Esophagus muscularis mucosa (tissue), 3 donors: Measurements from ENCODE around the gene KIF23.

ENCODE experiments used
- CTCF ChIP-seq, 3 experiments: fragments of 200-600 bp in 2 of 3; fragments of 450-650 bp in 1 of 3; sonication (generic) in 2 of 3; IDR thresholded peaks; one replicate each; pipeline ENCODE4 v1.5.1; 2017 to 2019; ENCODE audit warnings: antibody characterized with exemption in 3 of 3, mild to moderate bottlenecking in 2 of 3, moderate library complexity in 1 of 3
- POLR2A ChIP-seq: fragments of 450-650 bp; IDR thresholded peaks from one replicate; pipeline ENCODE4 v1.6.1; 2017; ENCODE audit warnings: antibody characterized with exemption, moderate library complexity, mild to moderate bottlenecking, low read depth

DNA sequence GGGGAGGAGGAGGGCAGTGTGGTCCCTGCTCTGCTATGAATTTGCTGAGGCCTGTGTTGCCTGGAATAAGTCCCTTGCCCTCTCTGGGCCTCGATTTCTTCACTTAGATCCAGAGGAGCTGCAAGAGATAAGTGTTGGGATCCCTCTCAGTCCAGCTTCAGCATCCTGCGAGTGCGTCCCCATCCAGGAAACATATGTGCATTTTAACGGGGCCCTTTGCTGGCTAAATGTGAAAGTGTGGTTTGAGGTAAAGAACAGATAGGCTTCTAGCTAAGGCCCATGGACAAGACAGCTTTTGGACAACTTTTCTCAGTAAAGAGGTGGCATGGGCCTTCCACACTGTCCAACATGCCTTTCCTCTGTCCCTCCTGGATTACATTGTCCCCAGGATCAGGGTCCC lies 64.9 kb downstream of the KIF23 start:
- no peak for TF ChIP-seq CTCF (IDR thresholded peaks at IDR 0.05)
- no peak for TF ChIP-seq POLR2A
